Measurements from ENCODE around the gene RBPJ.

The RBPJ gene

GRCh38 chr4:26300314-26301307, 20.2 kb upstream of the RBPJ start:
- no peak for DNase-seq (ENCODE audit: low read depth)
- H3K4me3 ChIP-seq (ENCODE audit: control insufficient read depth, low read depth, low read length) = no peak overlapping the region
- no peak for TF ChIP-seq CTCF (IDR thresholded peaks at IDR 0.05; ENCODE audit: control insufficient read depth, insufficient read depth, low read depth, low read length, missing control alignments)

- no peak overlapping the region for H3K4me3 ChIP-seq (ENCODE audit: control insufficient read depth, low read depth, low read length)
- no peak for TF ChIP-seq CTCF (IDR thresholded peaks at IDR 0.05; ENCODE audit: control insufficient read depth, insufficient read depth, low read depth, low read length, missing control alignments)
- DNase-seq (ENCODE audit: low read depth) = no peak
Observed at GRCh38 chr4:26302031-26302899, 18.5 kb upstream of the RBPJ start.

GRCh38 chr4:26303008-26303407, 17.8 kb upstream of the RBPJ start:
- no peak for TF ChIP-seq CTCF (IDR thresholded peaks at IDR 0.05; ENCODE audit: control insufficient read depth, insufficient read depth, low read depth, low read length, missing control alignments)
- no peak overlapping the region for H3K4me3 ChIP-seq (ENCODE audit: control insufficient read depth, low read depth, low read length)
- DNase-seq (ENCODE audit: low read depth) = no peak

- TF ChIP-seq CTCF (IDR thresholded peaks at IDR 0.05; ENCODE audit: control insufficient read depth, insufficient read depth, low read depth, low read length, missing control alignments) = no peak
- DNase-seq (ENCODE audit: low read depth) = no peak
- H3K4me3 ChIP-seq (ENCODE audit: control insufficient read depth, low read depth, low read length) = no peak overlapping the region
Observed at GRCh38 chr4:26307037-26307800, 13.6 kb upstream of the RBPJ start.

GRCh38 chr4:26308568-26308967, 12.2 kb upstream of the RBPJ start:
- no peak for DNase-seq (ENCODE audit: low read depth)
- no peak overlapping the region for H3K4me3 ChIP-seq (ENCODE audit: control insufficient read depth, low read depth, low read length)
- TF ChIP-seq CTCF (IDR thresholded peaks at IDR 0.05; ENCODE audit: control insufficient read depth, insufficient read depth, low read depth, low read length, missing control alignments) = no peak

GRCh38 chr4:26310264-26310663, 10.6 kb upstream of the RBPJ start:
- no peak for DNase-seq (ENCODE audit: low read depth)
- TF ChIP-seq CTCF (IDR thresholded peaks at IDR 0.05; ENCODE audit: control insufficient read depth, insufficient read depth, low read depth, low read length, missing control alignments) = no peak
- H3K4me3 ChIP-seq (ENCODE audit: control insufficient read depth, low read depth, low read length) = no peak overlapping the region
